HepG2 (cell line): ENCODE measurements around the gene RIMKLB. TPM values are rescaled to one million over a fixed set of nuclear protein-coding genes. Genes with fewer than 3 reads are reported as not detected.

Experiments used
- ATAC-seq: fragments of 200-7000 bp; cut with Tn5 transposase; 3 replicates; pipeline ENCODE4 v1.9.1; 2020; ENCODE audit warnings: mild to moderate bottlenecking, moderate library complexity
- BruUV-seq: library from RNA; stranded (reverse); fragments of 400-500 nt; replicated peaks from 2 replicates; lab custom pipeline; 2021; lab: Mats Ljungman, UMichigan
- CTCF ChIA-PET: fragments of 300-600 bp; formaldehyde crosslinking; extraction: SDS; loops from one replicate; lab custom pipeline; 2021; ENCODE audit warnings: low total read pairs, inconsistent platforms, low intra/inter-chr PET ratio; lab: Yijun Ruan, JAX
- POLR2A ChIA-PET: fragments of 350-600 bp; sonication (Branson Sonifier 250); formaldehyde crosslinking; loops from one replicate; lab custom pipeline; 2020; ENCODE audit warnings: antibody characterized with exemption, inconsistent platforms; lab: Yijun Ruan, JAX
- DNase-seq: peaks from one replicate; pipeline ENCODE4 v3.0.0-alpha.2; 2015; ENCODE audit warnings: low spot score
- FAIRE-seq: peaks from 3 replicates; lab custom pipeline; 2011; peaks lifted over from hg19 to GRCh38; lab: Jason Lieb, UNC
- H2AFZ ChIP-seq: one replicate; pipeline ENCODE4 v1.6.1; 2011; ENCODE audit warnings: low read length, inconsistent platforms
- H3K27ac ChIP-seq: fragments of 300-600 bp; 3 replicates; pipeline ENCODE4 v1.8.0; 2011; ENCODE audit warnings: mixed run types, mild to moderate bottlenecking, mixed read lengths, low read length, inconsistent platforms; ENCODE audit not compliant: insufficient read depth; ENCODE audit errors: extremely low read length
- H3K27me3 ChIP-seq, 2 experiments: fragments of 200-600 bp in 1 of 2; 2 replicates in 1 of 2; 3 replicates in 1 of 2; pipeline versions ENCODE4 v1.6.0 to v1.8.0; 2011; ENCODE audit warnings: low read length in 2 of 2, mild to moderate bottlenecking in 2 of 2, moderate library complexity in 2 of 2, inconsistent platforms in 1 of 2; ENCODE audit not compliant: insufficient read depth in 2 of 2, control insufficient read depth in 1 of 2
- H3K36me3 ChIP-seq, 2 experiments: fragments of 200-600 bp in 1 of 2; replicated peaks in 1 of 2; 2 replicates in 1 of 2; 3 replicates in 1 of 2; pipeline versions ENCODE4 v1.5.1 to v1.8.0; 2011; ENCODE audit warnings: low read length in 2 of 2, inconsistent platforms in 1 of 2; ENCODE audit not compliant: insufficient read depth in 2 of 2, control insufficient read depth in 1 of 2
- H3K4me1 ChIP-seq: 2 replicates; pipeline ENCODE4 v1.5.1; 2012; ENCODE audit warnings: low read length, inconsistent platforms; ENCODE audit not compliant: insufficient read depth
- H3K4me2 ChIP-seq: 2 replicates; pipeline ENCODE4 v1.6.0; 2011; ENCODE audit warnings: low read depth, low read length, inconsistent platforms
- H3K4me3 ChIP-seq, 3 experiments: fragments of 200-600 bp in 1 of 3; sonication (generic), shearing (Covaris generic) in 1 of 3; replicated peaks in 1 of 3; 2 replicates each; pipeline ENCODE4 v1.5.1; 2011 to 2016; ENCODE audit warnings: low read length in 3 of 3, inconsistent platforms in 2 of 3, low read depth in 2 of 3, mild to moderate bottlenecking in 2 of 3, control low read depth in 1 of 3, mixed read lengths in 1 of 3; ENCODE audit not compliant: insufficient read depth in 1 of 3
- H3K79me2 ChIP-seq: one replicate; pipeline ENCODE4 v1.6.1; 2011; ENCODE audit warnings: low read length, inconsistent platforms; ENCODE audit not compliant: insufficient read depth
- H3K9ac ChIP-seq: 2 replicates; pipeline ENCODE4 v1.6.0; 2011; ENCODE audit warnings: mild to moderate bottlenecking, low read depth, low read length, inconsistent platforms; ENCODE audit not compliant: insufficient read depth
- H3K9me3 ChIP-seq: 2 replicates; pipeline ENCODE4 v1.5.1; 2012; ENCODE audit warnings: mild to moderate bottlenecking, low read length
- H4K20me1 ChIP-seq: 2 replicates; pipeline ENCODE4 v1.6.0; 2011; ENCODE audit warnings: inconsistent platforms, mild to moderate bottlenecking, low read length, moderate library complexity; ENCODE audit not compliant: insufficient read depth
- AGO2 ChIP-seq: fragments of 200-400 bp; formaldehyde crosslinking; optimal IDR thresholded peaks from 2 replicates; pipeline ENCODE3; 2017; ENCODE audit warnings: mild to moderate bottlenecking, low read depth, low read length, moderate library complexity
- EEA1 ChIP-seq: sonication (generic); formaldehyde crosslinking; IDR thresholded peaks from 2 replicates; pipeline ENCODE4 v1.5.1; 2020; ENCODE audit warnings: mild to moderate bottlenecking, missing genetic modification reagents, borderline replicate concordance
- IRF2 ChIP-seq: IDR thresholded peaks from 2 replicates; pipeline ENCODE4 v1.6.1; 2018; ENCODE audit warnings: missing genetic modification reagents, missing compliant biosample characterization
- NFYC ChIP-seq: IDR thresholded peaks from 2 replicates; pipeline ENCODE4 v1.6.1; 2016; ENCODE audit warnings: missing genetic modification reagents, missing compliant biosample characterization
- RFXAP ChIP-seq: sonication (generic); formaldehyde crosslinking; IDR thresholded peaks from 2 replicates; pipeline ENCODE4 v1.4.0; 2020; ENCODE audit warnings: missing genetic modification reagents, borderline replicate concordance
- RORA ChIP-seq: sonication (generic); formaldehyde crosslinking; IDR thresholded peaks from 2 replicates; pipeline ENCODE4 v1.5.0; 2020; ENCODE audit warnings: mild to moderate bottlenecking, missing genetic modification reagents, moderate library complexity
- ZFP1 ChIP-seq: IDR thresholded peaks from 2 replicates; pipeline ENCODE4 v1.6.1; 2016
- ZNF121 ChIP-seq: sonication (generic); formaldehyde crosslinking; IDR thresholded peaks from 2 replicates; pipeline ENCODE4 v1.5.0; 2020; ENCODE audit warnings: mild to moderate bottlenecking, missing genetic modification reagents
- ZNF251 ChIP-seq: sonication (generic); formaldehyde crosslinking; IDR thresholded peaks from 2 replicates; pipeline ENCODE4 v1.9.0; 2021; ENCODE audit warnings: mild to moderate bottlenecking, missing genetic modification reagents
- ZNF296 ChIP-seq: sonication (generic); formaldehyde crosslinking; conservative IDR thresholded peaks from 2 replicates; pipeline ENCODE4 v1.5.0; 2020; ENCODE audit warnings: mild to moderate bottlenecking, missing genetic modification reagents
- ZNF775 ChIP-seq: sonication (generic); formaldehyde crosslinking; IDR thresholded peaks from 2 replicates; pipeline ENCODE4 v1.4.0; 2020; ENCODE audit warnings: missing genetic modification reagents, mild to moderate bottlenecking, moderate library complexity, borderline replicate concordance
- WGBS: methylation state at CpG from one replicate; pipeline ENCODE4 v1.1.6; 2017; ENCODE audit warnings: low lambda C conversion rate; 5-methylcytosine and 5-hydroxymethylcytosine counted together
- in situ Hi-C: cut with HindIII; loops from 2 replicates; pipeline ENCODE4 v1.10.0; 2017; ENCODE audit warnings: low pct_unique_long_range_greater_than_20kb; ENCODE audit not compliant: extremely low pct_ligation_motif_present
- intact Hi-C: fragments of 100-400 bp; cut with micrococcal nuclease; formaldehyde crosslinking; loops from one replicate; pipeline ENCODE4 v1.10.0; 2022; ENCODE audit not compliant: unreplicated experiment
- polyA plus RNA-seq, 8 experiments: library from polyadenylated mRNA; depleted of rRNA in 3 of 8; stranded (reverse) in 7 of 8; unstranded in 1 of 8; fragments of >200 nt; fragmentation: Illumina TruSeq in 4 of 8; extraction: Trizol in 4 of 8; gene quantifications; 2 replicates each; pipeline versions ENCODE4 v1.2.1 to v1.2.3, GENCODE V29; 2011 to 2016; ENCODE audit warnings: low read depth in 4 of 8, missing spikeins in 1 of 8, mixed read lengths in 1 of 8; ENCODE audit not compliant: insufficient read depth in 1 of 8
- total RNA-seq, 5 experiments: library from RNA; depleted of rRNA; stranded (reverse); fragments of >200 nt; fragmentation: Illumina TruSeq; extraction: Trizol; gene quantifications; 2 replicates each; pipeline ENCODE4 v1.2.3, GENCODE V29; 2016; ENCODE audit warnings: low read depth in 1 of 5
- TF ChIP-seq, protein P1 (sequence below): IDR thresholded peaks from 2 replicates; pipeline ENCODE4 v1.6.1; 2016; ENCODE audit warnings: mild to moderate bottlenecking, missing biosample characterization, missing genetic modification reagents
- TF ChIP-seq, protein P2 (sequence below): IDR thresholded peaks from 2 replicates; pipeline ENCODE4 v1.6.1; 2016; ENCODE audit warnings: low read depth, missing genetic modification reagents, missing compliant biosample characterization

The RIMKLB gene
- total and polyA plus RNA-seq, 2 of the 13 experiments (the other 11 are each of a cell fraction or from before 2014, with no cell fraction given), result 0.33 to 0.40 TPM

DNA sequence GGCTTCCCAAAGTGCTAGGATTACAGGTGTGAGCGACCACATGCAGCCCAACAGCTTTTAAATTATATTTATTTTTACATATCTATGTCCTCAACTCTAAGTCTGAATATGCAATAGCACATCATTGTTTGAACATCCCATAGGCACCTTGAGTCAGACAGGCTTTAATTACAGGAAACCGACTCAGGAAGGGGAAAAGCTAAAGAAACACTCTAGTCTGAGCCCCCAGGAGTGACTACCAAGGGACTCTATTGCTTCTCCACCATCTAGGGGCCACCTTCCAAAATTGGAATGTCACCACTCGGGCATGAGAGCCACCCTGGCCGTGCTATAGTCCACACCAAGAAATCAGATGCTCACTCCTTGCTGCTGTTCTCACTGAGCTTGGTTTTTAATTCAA, 21.1 kb upstream of the RIMKLB start:
- H3K79me2 ChIP-seq, result no peaks in the 10 kb centered on the region
- no peaks in the 10 kb centered on the region for H4K20me1 ChIP-seq
- no peak overlapping the region for H2AFZ ChIP-seq
- ChIA-PET CTCF (no interaction called here), POLR2A (no interaction called here)
- H3K4me1 ChIP-seq, result no peaks in the 10 kb centered on the region
- peaks cover 0 to 2% of the 10 kb centered on the region in 2 experiments; a peak in 1 of 5 replicates for H3K27me3 ChIP-seq
- no peak overlapping the region for H3K27ac ChIP-seq
- in situ Hi-C loops, result no loop called here
- 0% methylated on average over 4 of the region's 4 CpGs for WGBS
- FAIRE-seq, result no peak
- BruUV-seq, result no TSS peak
- intact Hi-C loops, result no loop called here
- TF ChIP-seq ZFP1 (no peak), IRF2 (CRISPR knock-in tag) (no peak), EEA1 (no peak), ZNF775 (CRISPR knock-in tag) (no peak), NFYC (CRISPR knock-in tag) (no peak), AGO2 (no peak), ZNF296 (no peak), ZNF251 (CRISPR knock-in tag) (no peak), ZNF121 (CRISPR knock-in tag) (no peak), RORA (CRISPR knock-in tag) (no peak), RFXAP (CRISPR knock-in tag) (no peak)
- TF ChIP-seq, protein P1, sequence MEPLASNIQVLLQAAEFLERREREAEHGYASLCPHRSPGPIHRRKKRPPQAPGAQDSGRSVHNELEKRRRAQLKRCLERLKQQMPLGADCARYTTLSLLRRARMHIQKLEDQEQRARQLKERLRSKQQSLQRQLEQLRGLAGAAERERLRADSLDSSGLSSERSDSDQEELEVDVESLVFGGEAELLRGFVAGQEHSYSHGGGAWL (CRISPR knock-in tag), result no peak
- TF ChIP-seq, protein P2, sequence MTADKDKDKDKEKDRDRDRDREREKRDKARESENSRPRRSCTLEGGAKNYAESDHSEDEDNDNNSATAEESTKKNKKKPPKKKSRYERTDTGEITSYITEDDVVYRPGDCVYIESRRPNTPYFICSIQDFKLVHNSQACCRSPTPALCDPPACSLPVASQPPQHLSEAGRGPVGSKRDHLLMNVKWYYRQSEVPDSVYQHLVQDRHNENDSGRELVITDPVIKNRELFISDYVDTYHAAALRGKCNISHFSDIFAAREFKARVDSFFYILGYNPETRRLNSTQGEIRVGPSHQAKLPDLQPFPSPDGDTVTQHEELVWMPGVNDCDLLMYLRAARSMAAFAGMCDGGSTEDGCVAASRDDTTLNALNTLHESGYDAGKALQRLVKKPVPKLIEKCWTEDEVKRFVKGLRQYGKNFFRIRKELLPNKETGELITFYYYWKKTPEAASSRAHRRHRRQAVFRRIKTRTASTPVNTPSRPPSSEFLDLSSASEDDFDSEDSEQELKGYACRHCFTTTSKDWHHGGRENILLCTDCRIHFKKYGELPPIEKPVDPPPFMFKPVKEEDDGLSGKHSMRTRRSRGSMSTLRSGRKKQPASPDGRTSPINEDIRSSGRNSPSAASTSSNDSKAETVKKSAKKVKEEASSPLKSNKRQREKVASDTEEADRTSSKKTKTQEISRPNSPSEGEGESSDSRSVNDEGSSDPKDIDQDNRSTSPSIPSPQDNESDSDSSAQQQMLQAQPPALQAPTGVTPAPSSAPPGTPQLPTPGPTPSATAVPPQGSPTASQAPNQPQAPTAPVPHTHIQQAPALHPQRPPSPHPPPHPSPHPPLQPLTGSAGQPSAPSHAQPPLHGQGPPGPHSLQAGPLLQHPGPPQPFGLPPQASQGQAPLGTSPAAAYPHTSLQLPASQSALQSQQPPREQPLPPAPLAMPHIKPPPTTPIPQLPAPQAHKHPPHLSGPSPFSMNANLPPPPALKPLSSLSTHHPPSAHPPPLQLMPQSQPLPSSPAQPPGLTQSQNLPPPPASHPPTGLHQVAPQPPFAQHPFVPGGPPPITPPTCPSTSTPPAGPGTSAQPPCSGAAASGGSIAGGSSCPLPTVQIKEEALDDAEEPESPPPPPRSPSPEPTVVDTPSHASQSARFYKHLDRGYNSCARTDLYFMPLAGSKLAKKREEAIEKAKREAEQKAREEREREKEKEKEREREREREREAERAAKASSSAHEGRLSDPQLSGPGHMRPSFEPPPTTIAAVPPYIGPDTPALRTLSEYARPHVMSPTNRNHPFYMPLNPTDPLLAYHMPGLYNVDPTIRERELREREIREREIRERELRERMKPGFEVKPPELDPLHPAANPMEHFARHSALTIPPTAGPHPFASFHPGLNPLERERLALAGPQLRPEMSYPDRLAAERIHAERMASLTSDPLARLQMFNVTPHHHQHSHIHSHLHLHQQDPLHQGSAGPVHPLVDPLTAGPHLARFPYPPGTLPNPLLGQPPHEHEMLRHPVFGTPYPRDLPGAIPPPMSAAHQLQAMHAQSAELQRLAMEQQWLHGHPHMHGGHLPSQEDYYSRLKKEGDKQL, result no peak
- H3K36me3 ChIP-seq, result no peaks in the 10 kb centered on the region
- H3K9me3 ChIP-seq, result no peaks in the 10 kb centered on the region
- H3K4me2 ChIP-seq, result no peak overlapping the region
- H3K9ac ChIP-seq, result no peak overlapping the region
- no peak overlapping the region for H3K4me3 ChIP-seq
- DNase-seq, result no peak
- no peak for ATAC-seq
